Cardiac muscle cell (in vitro differentiated cells and primary cell): ENCODE data around the gene NYAP1. TPM values are rescaled to one million over a fixed set of nuclear protein-coding genes. Genes with fewer than 3 reads are reported as not detected.
A peak's percentile ranks its signal among the peaks of the same experiment; 100 is the strongest.
"Not testable (repeated sequence)": the region's sequence is repeated elsewhere in the genome, so short reads cannot be mapped to it uniquely, and the experiment has no call there.

ENCODE experiments used
- DNase-seq, 2 donors: peaks; one replicate each; pipeline versions ENCODE4 v3.0.0 to v3.0.0-alpha.2; 2010 to 2017; ENCODE audit warnings: low read depth in 1 of 2, low spot score in 1 of 2
- H3K27ac ChIP-seq: fragments of 200-600 bp; sonication (generic); 2 replicates; pipeline ENCODE4 v1.5.1; 2016
- H3K27me3 ChIP-seq: fragments of 200-600 bp; sonication (generic); 2 replicates; pipeline ENCODE4 v1.6.0; 2016; ENCODE audit warnings: control low read depth
- H3K36me3 ChIP-seq: fragments of 200-600 bp; sonication (generic); 2 replicates; pipeline ENCODE4 v1.5.1; 2016; ENCODE audit warnings: control low read depth
- H3K4me1 ChIP-seq: fragments of 200-600 bp; sonication (generic); 2 replicates; pipeline ENCODE4 v1.8.1; 2017; ENCODE audit warnings: low read depth, mild to moderate bottlenecking, mixed run types
- H3K4me3 ChIP-seq: fragments of 200-600 bp; sonication (generic); 2 replicates; pipeline ENCODE4 v1.5.1; 2016; ENCODE audit warnings: mild to moderate bottlenecking
- H3K9me3 ChIP-seq: fragments of 200-600 bp; sonication (generic); 2 replicates; pipeline ENCODE4 v1.5.1; 2017; ENCODE audit warnings: low read depth, mild to moderate bottlenecking, control low read depth
- CTCF ChIP-seq: IDR thresholded peaks from 2 replicates; pipeline ENCODE4 v1.5.1; 2012; ENCODE audit warnings: low read depth, mild to moderate bottlenecking, low read length
- polyA plus RNA-seq: library from polyadenylated mRNA; unstranded; fragments of >200 nt; fragmentation: Nextera tagmentation; extraction: Ambion mirVana; gene quantifications from 2 replicates; pipeline ENCODE4 v1.2.1, GENCODE V29; 2016
- total RNA-seq: library from RNA; depleted of rRNA; stranded (reverse); fragments of >200 nt; gene quantifications from 2 replicates; pipeline ENCODE4 v1.2.3, GENCODE V29; 2016

The NYAP1 gene
- total and polyA plus RNA-seq, 2 experiments from 2014 or later: 0.06 to 13.0 TPM

GRCh38 chr7:100438172-100438571, 45.6 kb upstream of the NYAP1 start:
- DNase-seq: no peak
- no peaks in the 10 kb centered on the region for H3K9me3 ChIP-seq

GRCh38 chr7:100438731-100439130, 45.0 kb upstream of the NYAP1 start:
- H3K27me3 ChIP-seq, DNase-seq, H3K4me1 ChIP-seq: not testable (repeated sequence)

More at GRCh38 chr7:100438172-100438571, 45.6 kb upstream of the NYAP1 start:
- H3K4me3 ChIP-seq: no peak overlapping the region
- no peak overlapping the region for H3K27ac ChIP-seq
- H3K36me3 ChIP-seq: peaks cover 9% of the 10 kb centered on the region
- peaks cover 6% of the 10 kb centered on the region for H3K4me1 ChIP-seq
- H3K27me3 ChIP-seq: no peaks in the 10 kb centered on the region
- TF ChIP-seq CTCF: no peak

GRCh38 chr7:100439244-100439643, 44.5 kb upstream of the NYAP1 start:
- not testable (repeated sequence) for H3K27ac ChIP-seq, DNase-seq, H3K9me3 ChIP-seq, H3K4me1 ChIP-seq, H3K27me3 ChIP-seq, H3K4me3 ChIP-seq, H3K36me3 ChIP-seq

More at GRCh38 chr7:100438731-100439130, 45.0 kb upstream of the NYAP1 start:
- not testable (repeated sequence) for H3K27ac ChIP-seq, H3K36me3 ChIP-seq, H3K4me3 ChIP-seq, H3K9me3 ChIP-seq

GRCh38 chr7:100441641-100442535, 41.8 kb upstream of the NYAP1 start:
- H3K4me3 ChIP-seq: no peak overlapping the region
- TF ChIP-seq CTCF: no peak
- H3K36me3 ChIP-seq: no peaks in the 10 kb centered on the region
- no peak overlapping the region for H3K27ac ChIP-seq
- H3K27me3 ChIP-seq: no peaks in the 10 kb centered on the region
- DNase-seq: no peak
- H3K9me3 ChIP-seq: no peaks in the 10 kb centered on the region
- H3K4me1 ChIP-seq: peaks cover 2% of the 10 kb centered on the region

GRCh38 chr7:100443096-100443840, 40.5 kb upstream of the NYAP1 start:
- Histone ChIP-seq H3K4me1 (peaks cover 2% of the 10 kb centered on the region), H3K4me3 (no peak overlapping the region), H3K27me3 (no peaks in the 10 kb centered on the region), H3K27ac (no peak overlapping the region), H3K36me3 (no peaks in the 10 kb centered on the region), H3K9me3 (no peaks in the 10 kb centered on the region)
- DNase-seq: no peak
- TF ChIP-seq CTCF: no peak

- TF ChIP-seq CTCF: no peak
- no peaks in the 10 kb centered on the region for H3K27me3 ChIP-seq
- H3K4me1 ChIP-seq: peaks cover 2% of the 10 kb centered on the region
- no peak overlapping the region for H3K4me3 ChIP-seq
- no peaks in the 10 kb centered on the region for H3K36me3 ChIP-seq
- DNase-seq: peak in 1 of 2 donors; percentile 72
- no peaks in the 10 kb centered on the region for H3K9me3 ChIP-seq
- peak overlapping the region; percentile 64 for H3K27ac ChIP-seq
These were observed 39.1 kb upstream of the NYAP1 start for GRCh38 chr7:100444311-100445278.
